Fibroblast of lung (primary cell): ENCODE results near the gene SLC39A5. TPM values are rescaled to one million over a fixed set of nuclear protein-coding genes. Genes with fewer than 3 reads are reported as not detected.

Experiments
- DNase-seq, 2 donors: peaks; one replicate each; pipeline versions ENCODE4 v3.0.0 to v3.0.0-alpha.2; 2010; ENCODE audit warnings: low read depth in 2 of 2
- H2AFZ ChIP-seq: 2 replicates; pipeline ENCODE4 v1.5.1; 2012; ENCODE audit warnings: low read length, control low read depth, inconsistent platforms
- H3K27ac ChIP-seq: 2 replicates; pipeline ENCODE4 v1.5.1; 2011; ENCODE audit warnings: low read length, control low read depth; ENCODE audit not compliant: insufficient read depth
- H3K27me3 ChIP-seq: 2 replicates; pipeline ENCODE4 v1.5.1; 2011; ENCODE audit warnings: mild to moderate bottlenecking, low read length; ENCODE audit not compliant: control insufficient read depth, insufficient read depth
- H3K36me3 ChIP-seq: 2 replicates; pipeline ENCODE4 v1.5.1; 2011; ENCODE audit warnings: low read length; ENCODE audit not compliant: control insufficient read depth, insufficient read depth
- H3K4me1 ChIP-seq: 2 replicates; pipeline ENCODE4 v1.5.1; 2011; ENCODE audit warnings: low read length; ENCODE audit not compliant: control insufficient read depth, insufficient read depth; ENCODE audit errors: extremely low read depth
- H3K4me2 ChIP-seq: 2 replicates; pipeline ENCODE4 v1.5.1; 2011; ENCODE audit warnings: low read length, control low read depth; ENCODE audit not compliant: insufficient read depth; ENCODE audit errors: extremely low read depth
- H3K4me3 ChIP-seq, 4 experiments: fragments of 200-600 bp in 1 of 4; sonication (generic) in 1 of 4; replicated peaks in 1 of 4; 2 replicates each; pipeline ENCODE4 v1.5.1; 2011 to 2016; ENCODE audit warnings: low read length in 4 of 4, low read depth in 3 of 4, mild to moderate bottlenecking in 3 of 4, control low read depth in 2 of 4, inconsistent platforms in 1 of 4, mixed read lengths in 1 of 4; ENCODE audit not compliant: insufficient read depth in 1 of 4; ENCODE audit errors: control extremely low read depth in 1 of 4
- H3K79me2 ChIP-seq: 2 replicates; pipeline ENCODE4 v1.5.1; 2012; ENCODE audit warnings: mild to moderate bottlenecking, low read length, inconsistent platforms; ENCODE audit not compliant: control insufficient read depth, insufficient read depth
- H3K9ac ChIP-seq: 2 replicates; pipeline ENCODE4 v1.5.1; 2011; ENCODE audit warnings: mild to moderate bottlenecking, low read length, control low read depth; ENCODE audit not compliant: insufficient read depth
- H3K9me3 ChIP-seq: 2 replicates; pipeline ENCODE4 v1.5.1; 2012; ENCODE audit warnings: low read depth, low read length; ENCODE audit not compliant: control insufficient read depth, insufficient read depth
- H4K20me1 ChIP-seq: 2 replicates; pipeline ENCODE4 v1.5.1; 2011; ENCODE audit warnings: low read length; ENCODE audit not compliant: control insufficient read depth, insufficient read depth; ENCODE audit errors: extremely low read depth
- CTCF ChIP-seq, 2 donors: IDR thresholded peaks in 1 of 2; conservative IDR thresholded peaks in 1 of 2; 1 replicate in 1 of 2; 2 replicates in 1 of 2; pipeline ENCODE4 v1.5.1; 2011 to 2012; ENCODE audit warnings: low read length in 2 of 2, control low read depth in 1 of 2, inconsistent platforms in 1 of 2, low read depth in 1 of 2, mild to moderate bottlenecking in 1 of 2
- EZH2 ChIP-seq: IDR thresholded peaks from 2 replicates; pipeline ENCODE4 v1.5.1; 2012; ENCODE audit warnings: low read length, control low read depth, mild to moderate bottlenecking; ENCODE audit errors: missing control alignments
- polyA minus RNA-seq: library from RNA; depleted of rRNA, polyadenylated mRNA; stranded (reverse); fragments of >200 nt; gene quantifications from 2 replicates; pipeline ENCODE4 v1.2.3, GENCODE V29; 2011; ENCODE audit warnings: low replicate concordance
- polyA plus RNA-seq, 2 donors: library from polyadenylated mRNA; depleted of rRNA in 1 of 2; stranded (reverse) in 1 of 2; unstranded in 1 of 2; fragments of >200 nt; gene quantifications; 2 replicates each; pipeline ENCODE4 v1.2.1, GENCODE V29; 2011 to 2012; ENCODE audit warnings: missing spikeins in 1 of 2
- total RNA-seq: library from RNA; depleted of rRNA; stranded (reverse); fragments of >200 nt; gene quantifications from 2 replicates; pipeline ENCODE4 v1.2.1, GENCODE V29; 2014

SLC39A5 gene
- total RNA-seq = not detected in 2 replicates
- polyA plus RNA-seq = not detected in 2 replicates
- not detected in 2 replicates for polyA plus RNA-seq (2012)
- not detected in 2 replicates for polyA minus RNA-seq

- TF ChIP-seq CTCF (conservative IDR thresholded peaks at IDR 0.05 in 1 of 2, IDR thresholded peaks at IDR 0.05 in 1 of 2; ENCODE audit: low read depth in 1 of 2, low read length in 2 of 2) = no peak
- no peak within 1 kb of the TSS for H3K9ac ChIP-seq
- no peak for DNase-seq
- no peaks in the 10 kb centered on the region for H3K79me2 ChIP-seq
- H2AFZ ChIP-seq = no peak within 1 kb of the TSS
- no peak within 1 kb of the TSS for H3K4me3 ChIP-seq
- H3K27ac ChIP-seq = no peak within 1 kb of the TSS
- H3K36me3 ChIP-seq = peaks cover 3% of the 10 kb centered on the region
- H3K4me2 ChIP-seq = no peak within 1 kb of the TSS
- no peaks in the 10 kb centered on the region for H3K27me3 ChIP-seq
- no peaks in the 10 kb centered on the region for H4K20me1 ChIP-seq
- H3K4me1 ChIP-seq = peaks cover 3% of the 10 kb centered on the region
- H3K9me3 ChIP-seq = no peaks in the 10 kb centered on the region
These were observed at the start of gene SLC39A5 for GRCh38 chr12:56229916-56230431. TSS of gene SLC39A5 (plus strand) at chr12:56230051. CDS start at chr12:56231275, 1,224 bp downstream.

GRCh38 chr12:56186957-56187356, 42.9 kb upstream of the SLC39A5 start:
- TF ChIP-seq EZH2 (no peak), CTCF (conservative IDR thresholded peaks at IDR 0.05 in 1 of 2, IDR thresholded peaks at IDR 0.05 in 1 of 2; ENCODE audit: low read depth in 1 of 2, low read length in 2 of 2) (no peak)
- Histone ChIP-seq H3K79me2 (peaks cover 31% of the 10 kb centered on the region), H3K27ac (no peak overlapping the region), H3K4me2 (peak overlapping the region; percentile 80), H2AFZ (no peak overlapping the region), H3K27me3 (no peaks in the 10 kb centered on the region), H3K36me3 (peaks cover 4% of the 10 kb centered on the region), H3K9ac (no peak overlapping the region), H3K4me3 (peak overlapping the region in 1 of 4 experiments; percentile 89), H4K20me1 (no peaks in the 10 kb centered on the region), H3K9me3 (no peaks in the 10 kb centered on the region), H3K4me1 (peaks cover 3% of the 10 kb centered on the region)
- DNase-seq = no peak

- Histone ChIP-seq H3K9ac (peak overlapping the region; percentile 71), H3K79me2 (peaks cover 31% of the 10 kb centered on the region), H3K4me3 (peak overlapping the region; percentile 69 to 89 (median 85)), H3K9me3 (no peaks in the 10 kb centered on the region), H4K20me1 (no peaks in the 10 kb centered on the region), H3K4me1 (peaks cover 4% of the 10 kb centered on the region), H2AFZ (no peak overlapping the region), H3K27me3 (no peaks in the 10 kb centered on the region), H3K36me3 (peaks cover 4% of the 10 kb centered on the region), H3K27ac (peak overlapping the region; percentile 59), H3K4me2 (peak overlapping the region; percentile 80)
- DNase-seq = no peak
- no peak for TF ChIP-seq EZH2
- TF ChIP-seq CTCF (conservative IDR thresholded peaks at IDR 0.05 in 1 of 2, IDR thresholded peaks at IDR 0.05 in 1 of 2; ENCODE audit: low read depth in 1 of 2, low read length in 2 of 2) = no peak
These were observed 41.6 kb upstream of the SLC39A5 start for GRCh38 chr12:56188131-56188777.
